IPS DF 6.9 (cell line): ENCODE data around the gene MKI67.
"Not testable (repeated sequence)": the region's sequence is repeated elsewhere in the genome, so short reads cannot be mapped to it uniquely, and the experiment has no call there.

Experiments used
- DNase-seq: peaks from one replicate; pipeline ENCODE4 v3.0.0-alpha.2; 2013; ENCODE audit warnings: low read depth, low spot score
- H3K27ac ChIP-seq: one replicate; pipeline ENCODE4 v1.5.1; 2013; ENCODE audit warnings: low read length, control low read depth
- H3K27me3 ChIP-seq: 2 replicates; pipeline ENCODE4 v1.6.1; 2013; ENCODE audit warnings: mild to moderate bottlenecking, low read length; ENCODE audit not compliant: control insufficient read depth, insufficient read depth
- H3K36me3 ChIP-seq: 2 replicates; pipeline ENCODE4 v1.6.1; 2013; ENCODE audit warnings: low read length; ENCODE audit not compliant: control insufficient read depth, insufficient read depth
- H3K4me1 ChIP-seq: 2 replicates; pipeline ENCODE4 v1.6.1; 2013; ENCODE audit warnings: low read length; ENCODE audit not compliant: control insufficient read depth, insufficient read depth
- H3K4me3 ChIP-seq: 2 replicates; pipeline ENCODE4 v1.5.1; 2013; ENCODE audit warnings: mild to moderate bottlenecking, low read length
- H3K9me3 ChIP-seq: 2 replicates; pipeline ENCODE4 v1.6.1; 2013; ENCODE audit warnings: low read length, inconsistent platforms; ENCODE audit not compliant: control insufficient read depth, insufficient read depth
- WGBS: extraction: QIAGEN DNeasy Blood & Tissue Kit; methylation state at CpG from one replicate; pipeline ENCODE4 v1.1.7; 2013; ENCODE audit warnings: mixed read lengths, missing lambda C conversion rate; ENCODE audit not compliant: insufficient read length, insufficient coverage; 5-methylcytosine and 5-hydroxymethylcytosine counted together

Gene MKI67, protein sequence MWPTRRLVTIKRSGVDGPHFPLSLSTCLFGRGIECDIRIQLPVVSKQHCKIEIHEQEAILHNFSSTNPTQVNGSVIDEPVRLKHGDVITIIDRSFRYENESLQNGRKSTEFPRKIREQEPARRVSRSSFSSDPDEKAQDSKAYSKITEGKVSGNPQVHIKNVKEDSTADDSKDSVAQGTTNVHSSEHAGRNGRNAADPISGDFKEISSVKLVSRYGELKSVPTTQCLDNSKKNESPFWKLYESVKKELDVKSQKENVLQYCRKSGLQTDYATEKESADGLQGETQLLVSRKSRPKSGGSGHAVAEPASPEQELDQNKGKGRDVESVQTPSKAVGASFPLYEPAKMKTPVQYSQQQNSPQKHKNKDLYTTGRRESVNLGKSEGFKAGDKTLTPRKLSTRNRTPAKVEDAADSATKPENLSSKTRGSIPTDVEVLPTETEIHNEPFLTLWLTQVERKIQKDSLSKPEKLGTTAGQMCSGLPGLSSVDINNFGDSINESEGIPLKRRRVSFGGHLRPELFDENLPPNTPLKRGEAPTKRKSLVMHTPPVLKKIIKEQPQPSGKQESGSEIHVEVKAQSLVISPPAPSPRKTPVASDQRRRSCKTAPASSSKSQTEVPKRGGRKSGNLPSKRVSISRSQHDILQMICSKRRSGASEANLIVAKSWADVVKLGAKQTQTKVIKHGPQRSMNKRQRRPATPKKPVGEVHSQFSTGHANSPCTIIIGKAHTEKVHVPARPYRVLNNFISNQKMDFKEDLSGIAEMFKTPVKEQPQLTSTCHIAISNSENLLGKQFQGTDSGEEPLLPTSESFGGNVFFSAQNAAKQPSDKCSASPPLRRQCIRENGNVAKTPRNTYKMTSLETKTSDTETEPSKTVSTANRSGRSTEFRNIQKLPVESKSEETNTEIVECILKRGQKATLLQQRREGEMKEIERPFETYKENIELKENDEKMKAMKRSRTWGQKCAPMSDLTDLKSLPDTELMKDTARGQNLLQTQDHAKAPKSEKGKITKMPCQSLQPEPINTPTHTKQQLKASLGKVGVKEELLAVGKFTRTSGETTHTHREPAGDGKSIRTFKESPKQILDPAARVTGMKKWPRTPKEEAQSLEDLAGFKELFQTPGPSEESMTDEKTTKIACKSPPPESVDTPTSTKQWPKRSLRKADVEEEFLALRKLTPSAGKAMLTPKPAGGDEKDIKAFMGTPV (N-terminal part only)

DNA sequence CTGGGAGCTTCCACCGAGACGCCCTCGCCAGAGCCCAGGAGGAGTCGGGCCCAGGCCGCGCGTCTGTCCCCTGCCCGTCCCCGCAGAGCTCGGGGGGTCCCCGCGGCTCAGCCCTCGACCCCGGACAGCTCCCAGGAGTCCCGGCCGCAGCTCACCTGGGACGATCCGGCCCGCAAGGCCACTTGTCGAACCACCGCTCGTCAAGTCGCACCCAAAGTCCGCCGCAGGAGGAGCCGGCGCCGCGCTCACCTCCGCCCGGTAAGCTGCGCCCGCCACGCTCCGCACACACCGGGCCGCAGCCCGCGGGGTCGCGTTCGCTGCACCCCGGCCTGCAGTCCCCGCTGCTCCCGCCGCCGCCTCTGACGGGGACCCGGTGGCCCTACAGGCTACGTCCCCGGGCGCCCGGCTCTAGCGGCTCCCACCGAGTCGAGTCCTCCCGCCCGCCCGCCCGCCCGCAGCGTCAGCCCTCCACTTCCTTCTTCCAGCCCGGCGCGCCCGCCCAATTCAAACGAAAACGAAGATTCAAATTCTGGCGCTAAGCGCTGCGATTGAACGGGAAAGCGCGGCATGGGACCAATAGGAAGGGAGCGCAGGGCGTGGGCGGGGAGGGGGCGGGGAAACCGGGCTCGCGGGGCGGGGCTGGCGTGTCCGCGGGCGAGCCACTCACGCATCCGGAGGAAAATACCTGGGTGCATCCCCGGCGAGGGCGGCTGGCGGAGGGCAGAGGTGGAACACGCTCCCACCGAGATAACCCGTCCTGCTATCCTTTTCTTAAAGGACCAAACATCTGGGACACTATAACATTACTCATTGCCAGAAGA lies at the start of gene MKI67:
MKI67 (minus strand) TSS at position 480 of the 821 bp plus-strand sequence. CDS start 756 bp downstream, outside the sequence.
- Histone ChIP-seq H3K36me3 (peaks cover 4% of the 10 kb centered on the region; the same call in 1 of the 2 replicates), H3K9me3 (no peaks in the 10 kb centered on the region), H3K4me3 (peak within 1 kb of the TSS; percentile 61), H3K4me1 (peaks cover 2% of the 10 kb centered on the region; the same call in 1 of the 2 replicates), H3K27ac (no peak within 1 kb of the TSS), H3K27me3 (no peaks in the 10 kb centered on the region)
- WGBS = no CpG with 5 or more reads among the region's 95 CpGs
- DNase-seq = peak; percentile 57

DNA sequence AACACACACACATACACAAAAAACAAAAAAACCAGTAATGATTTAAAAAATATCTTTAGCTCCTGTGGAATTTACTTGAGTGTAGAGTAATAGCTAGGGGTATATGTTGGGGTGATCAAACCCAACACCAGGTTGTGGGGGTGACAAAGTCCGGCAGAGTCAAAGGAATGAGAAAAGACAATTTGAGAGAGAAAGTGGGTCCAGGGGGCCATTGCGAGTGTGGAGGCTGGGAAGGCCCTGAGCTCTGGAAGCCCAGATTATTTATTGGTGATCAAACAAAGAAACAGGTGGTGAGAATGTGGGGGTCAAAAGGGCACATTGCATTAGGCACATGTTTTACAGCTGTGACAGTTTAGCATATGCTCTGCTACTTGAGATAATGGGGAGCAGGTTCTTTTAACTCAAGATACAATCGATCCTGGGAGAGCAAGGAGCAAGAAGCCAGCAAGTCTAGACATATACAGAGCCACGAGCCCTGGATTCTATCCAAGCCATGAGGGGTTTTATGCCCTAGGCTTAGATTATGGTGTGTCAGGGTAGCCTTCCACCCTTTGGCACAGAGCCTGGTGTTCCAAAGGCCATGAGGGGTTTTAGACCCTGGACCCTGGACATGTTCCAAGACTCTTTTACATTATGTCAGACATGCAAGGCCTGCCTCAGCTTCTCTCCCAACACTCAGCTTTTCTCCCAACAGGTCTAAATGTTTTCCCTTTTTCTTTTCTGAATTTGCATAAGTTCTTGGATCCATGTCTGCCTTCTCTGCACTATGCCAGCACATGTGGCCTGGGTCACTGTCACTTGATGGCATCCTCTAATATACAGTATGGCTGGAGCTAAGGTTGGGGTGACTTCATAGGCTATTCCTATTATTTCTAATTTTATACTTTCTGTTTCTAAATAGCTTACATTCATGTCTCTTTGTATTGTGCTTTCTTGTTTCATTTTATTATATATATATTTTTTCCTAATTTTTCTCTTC lies 48.6 kb upstream of the MKI67 start:
- Histone ChIP-seq H3K4me3 (no peak overlapping the region), H3K36me3 (no peaks in the 10 kb centered on the region), H3K9me3 (no peaks in the 10 kb centered on the region; the same call in 1 of the 2 replicates), H3K4me1 (no peaks in the 10 kb centered on the region), H3K27ac (no peak overlapping the region), H3K27me3 (no peaks in the 10 kb centered on the region)
- no peak for DNase-seq
- WGBS = no CpG with 5 or more reads among the region's 4 CpGs

DNA sequence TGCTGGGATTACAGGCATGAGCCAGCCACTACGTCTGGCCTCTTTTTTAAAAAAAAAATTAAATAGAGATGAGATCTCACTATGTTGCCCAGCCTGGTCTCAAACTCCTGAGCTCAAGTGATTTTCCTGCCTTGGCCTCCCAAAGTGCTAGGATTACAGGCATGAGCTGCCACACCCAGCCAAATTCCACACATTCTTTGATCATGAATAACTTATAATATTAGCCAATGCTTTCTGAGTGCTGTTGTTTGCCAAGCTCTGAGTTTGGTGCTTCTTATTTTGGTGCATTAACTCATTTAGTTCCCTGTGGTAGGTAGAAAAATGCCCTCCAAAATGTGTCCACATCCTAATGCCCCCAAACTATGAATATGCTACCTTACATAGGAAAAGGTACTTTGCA lies 47.2 kb upstream of the MKI67 start:
- no peak for DNase-seq
- no peaks in the 10 kb centered on the region for H3K27me3 ChIP-seq
- WGBS = no CpG with 5 or more reads among the region's 1 CpG
- H3K4me3 ChIP-seq = no peak overlapping the region
- H3K36me3 ChIP-seq = no peaks in the 10 kb centered on the region
- H3K27ac ChIP-seq = no peak overlapping the region
- no peaks in the 10 kb centered on the region for H3K4me1 ChIP-seq
- no peaks in the 10 kb centered on the region; the same call in 1 of the 2 replicates for H3K9me3 ChIP-seq

DNA sequence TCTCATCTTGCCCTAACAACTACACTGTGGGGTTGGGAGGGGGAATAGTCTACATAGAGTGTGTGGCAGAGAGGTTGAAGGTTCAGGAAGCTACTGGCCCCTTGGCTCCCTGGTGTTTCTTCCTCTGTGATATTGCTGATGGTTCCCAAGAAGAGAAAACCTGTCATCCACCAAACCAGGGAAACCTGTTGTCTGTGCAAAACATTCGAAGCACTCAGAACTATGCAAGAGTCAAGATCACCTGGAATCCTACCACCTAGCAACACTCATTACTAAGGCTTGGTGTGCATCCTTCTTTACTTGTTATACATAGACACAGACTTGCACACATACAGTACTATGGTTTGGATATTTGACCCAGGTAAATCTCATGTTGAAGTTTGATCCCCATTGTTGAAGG lies 46.5 kb upstream of the MKI67 start:
- H3K9me3 ChIP-seq = no peaks in the 10 kb centered on the region; the same call in 1 of the 2 replicates
- no peak overlapping the region for H3K27ac ChIP-seq
- no peak for DNase-seq
- no CpG with 5 or more reads among the region's 1 CpG for WGBS
- no peak overlapping the region for H3K4me3 ChIP-seq
- no peaks in the 10 kb centered on the region for H3K27me3 ChIP-seq
- no peaks in the 10 kb centered on the region for H3K4me1 ChIP-seq
- no peaks in the 10 kb centered on the region for H3K36me3 ChIP-seq

DNA sequence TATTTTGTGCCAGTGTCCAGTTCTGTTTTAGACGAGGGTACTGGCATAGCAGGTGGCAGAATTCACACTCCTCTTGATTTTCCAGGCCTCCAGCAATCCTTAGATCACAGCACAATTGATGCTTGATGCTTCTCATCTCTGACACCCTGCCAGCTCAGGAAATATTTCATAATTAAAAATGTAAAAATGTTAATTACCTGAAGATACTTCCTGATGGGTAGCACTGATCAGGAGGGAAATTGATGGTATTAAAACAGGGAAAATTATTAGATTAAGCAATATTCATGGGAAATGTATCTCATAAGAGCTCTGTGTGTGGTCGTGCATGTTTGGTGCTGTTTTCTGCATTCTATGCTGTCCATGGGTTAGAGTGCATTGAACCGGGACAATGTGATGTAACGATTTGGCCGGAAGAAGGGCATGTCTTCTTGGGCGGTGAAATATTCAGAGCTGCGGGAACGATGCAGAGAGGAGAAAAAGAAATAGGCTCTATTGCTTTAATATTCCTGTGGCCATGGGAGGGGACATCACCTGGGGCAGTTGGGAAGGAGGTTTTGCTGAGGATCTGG lies 43.7 kb upstream of the MKI67 start:
- H3K4me3 ChIP-seq = no peak overlapping the region
- no peaks in the 10 kb centered on the region; the same call in 1 of the 2 replicates for H3K9me3 ChIP-seq
- no peak overlapping the region for H3K27ac ChIP-seq
- peaks cover 3% of the 10 kb centered on the region; the same call in 1 of the 2 replicates for H3K4me1 ChIP-seq
- no peaks in the 10 kb centered on the region for H3K36me3 ChIP-seq
- no peaks in the 10 kb centered on the region for H3K27me3 ChIP-seq
- DNase-seq = no peak
- no CpG with 5 or more reads among the region's 8 CpGs for WGBS

DNA sequence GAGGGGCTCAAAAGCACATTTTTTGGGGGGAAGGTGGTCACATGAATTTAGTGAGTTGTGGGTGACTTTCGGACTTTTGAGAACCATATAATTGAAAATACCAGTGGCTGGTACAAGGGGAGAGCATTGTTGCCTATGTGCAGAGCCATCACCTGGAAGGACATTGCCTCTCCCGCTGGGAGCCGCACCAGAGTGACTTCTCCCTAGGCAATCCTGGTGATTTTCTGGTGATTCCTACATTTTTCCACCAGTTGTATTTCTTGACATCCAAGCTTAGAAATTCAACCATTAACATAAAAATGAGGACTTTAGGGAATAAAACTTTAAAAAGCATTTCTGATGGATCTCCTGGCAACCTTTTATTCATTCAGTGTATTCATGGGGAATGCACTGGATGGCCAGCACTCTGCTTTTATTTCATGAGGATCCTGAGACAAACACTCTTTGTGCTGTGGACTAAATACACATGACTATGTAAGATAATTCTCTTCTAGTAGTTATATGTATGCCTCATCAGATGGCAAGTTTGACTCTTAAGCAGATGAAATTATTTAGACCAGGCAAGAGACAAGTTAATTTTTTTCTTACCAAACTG lies 41.8 kb upstream of the MKI67 start:
- no peaks in the 10 kb centered on the region for H3K27me3 ChIP-seq

DNA sequence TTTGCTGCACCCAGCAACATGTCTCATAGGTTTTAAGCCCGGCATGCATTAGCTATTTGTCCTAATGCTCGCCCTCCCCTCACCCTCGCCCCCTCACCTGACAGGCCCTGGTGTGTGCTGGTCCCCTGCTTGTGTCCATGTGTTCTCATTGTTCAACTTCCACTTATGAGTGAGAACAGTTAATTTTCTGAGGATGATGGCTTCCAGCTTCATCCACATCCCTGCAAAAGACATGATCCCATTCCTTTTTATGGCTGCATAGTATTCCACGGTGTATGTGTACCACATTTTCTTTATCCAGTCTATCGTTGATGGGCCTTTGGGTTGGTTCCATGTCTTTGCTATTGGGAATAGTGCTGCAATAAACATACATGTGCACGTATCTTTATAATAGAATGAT lies 40.9 kb upstream of the MKI67 start:
- not testable (repeated sequence) for H3K9me3 ChIP-seq, H3K27ac ChIP-seq, H3K4me3 ChIP-seq, H3K27me3 ChIP-seq, H3K36me3 ChIP-seq, DNase-seq, H3K4me1 ChIP-seq
- WGBS = no CpG with 5 or more reads among the region's 6 CpGs

More for the DNA sequence above, 41.8 kb upstream of the MKI67 start:
- H3K4me3 ChIP-seq = no peak overlapping the region
- peaks cover 3% of the 10 kb centered on the region; the same call in 1 of the 2 replicates for H3K4me1 ChIP-seq
- no peak overlapping the region for H3K27ac ChIP-seq
- H3K36me3 ChIP-seq = no peaks in the 10 kb centered on the region
- WGBS = no CpG with 5 or more reads among the region's 3 CpGs
- H3K9me3 ChIP-seq = no peaks in the 10 kb centered on the region
- DNase-seq = no peak

DNA sequence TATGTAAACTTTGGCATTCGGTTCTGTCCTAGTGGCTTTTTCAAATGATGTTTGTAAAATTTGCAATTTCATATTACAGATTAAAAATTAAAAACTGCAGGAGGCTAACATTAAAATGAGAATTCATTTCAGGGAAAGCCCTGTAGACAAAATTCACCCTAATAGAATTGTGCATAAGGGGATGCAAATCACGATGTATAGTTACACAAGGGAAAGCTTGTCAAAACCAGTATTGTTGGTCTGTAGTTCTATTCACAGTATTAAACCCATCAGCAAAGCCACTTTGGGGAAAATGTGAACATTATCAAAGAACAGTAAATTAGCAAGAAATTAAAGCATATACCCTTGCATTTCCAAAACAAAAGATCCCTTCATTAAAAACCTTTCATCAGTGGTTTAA lies 39.9 kb upstream of the MKI67 start:
- no peak overlapping the region for H3K27ac ChIP-seq
- no peak overlapping the region for H3K4me3 ChIP-seq
- no peak for DNase-seq
- H3K27me3 ChIP-seq = no peaks in the 10 kb centered on the region
- H3K36me3 ChIP-seq = no peaks in the 10 kb centered on the region
- no peaks in the 10 kb centered on the region for H3K9me3 ChIP-seq
- no CpG with 5 or more reads among the region's 2 CpGs for WGBS
- H3K4me1 ChIP-seq = peaks cover 3% of the 10 kb centered on the region; the same call in 1 of the 2 replicates
